Measurements from ENCODE around the gene ATN1.

DNA sequence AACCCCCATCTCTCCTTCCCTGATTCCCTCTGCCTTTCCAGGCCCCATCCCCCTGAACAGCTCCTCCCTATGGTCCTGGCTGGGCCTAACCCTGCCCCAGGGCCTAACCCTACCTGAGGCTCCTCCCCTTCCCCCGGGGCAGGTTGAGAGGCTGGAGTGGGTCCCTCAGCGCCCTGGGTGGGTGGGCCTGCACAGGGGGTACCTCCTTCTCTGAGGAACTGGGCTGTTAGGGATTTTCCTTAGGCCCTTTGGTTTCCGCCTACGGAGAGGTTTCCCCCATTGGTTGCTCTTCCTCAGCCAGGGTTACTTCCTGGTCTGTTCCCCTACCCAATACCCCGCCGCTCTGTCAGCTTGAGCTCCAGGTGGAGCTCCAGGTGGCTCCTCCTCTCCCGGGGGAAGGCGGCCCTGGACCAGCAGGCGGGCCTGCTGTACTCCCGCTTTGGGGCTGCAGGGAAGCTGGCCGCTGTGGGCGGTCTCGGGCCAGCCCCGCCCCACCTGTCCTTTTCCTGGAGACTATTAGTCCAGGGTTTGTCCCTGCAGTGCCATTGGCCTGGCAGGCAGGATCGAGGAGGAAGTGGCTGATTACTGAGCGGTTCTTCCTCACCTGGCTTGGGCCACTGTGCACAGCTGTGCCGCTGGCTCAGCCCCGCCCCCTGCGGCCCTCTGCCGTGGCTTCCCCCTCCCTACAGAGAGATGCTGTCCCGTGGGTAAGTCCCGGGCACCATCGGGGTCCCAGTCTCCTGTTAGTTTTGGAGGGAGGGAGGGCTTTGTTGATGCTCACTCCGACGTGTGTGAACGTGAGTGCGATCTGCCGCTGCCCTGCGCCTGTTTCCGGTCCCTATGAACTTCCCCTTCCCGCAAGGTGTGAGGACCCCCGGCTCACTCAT is 18.5 kb downstream of the ATN1 start:
- TF ChIP-seq, protein P1, sequence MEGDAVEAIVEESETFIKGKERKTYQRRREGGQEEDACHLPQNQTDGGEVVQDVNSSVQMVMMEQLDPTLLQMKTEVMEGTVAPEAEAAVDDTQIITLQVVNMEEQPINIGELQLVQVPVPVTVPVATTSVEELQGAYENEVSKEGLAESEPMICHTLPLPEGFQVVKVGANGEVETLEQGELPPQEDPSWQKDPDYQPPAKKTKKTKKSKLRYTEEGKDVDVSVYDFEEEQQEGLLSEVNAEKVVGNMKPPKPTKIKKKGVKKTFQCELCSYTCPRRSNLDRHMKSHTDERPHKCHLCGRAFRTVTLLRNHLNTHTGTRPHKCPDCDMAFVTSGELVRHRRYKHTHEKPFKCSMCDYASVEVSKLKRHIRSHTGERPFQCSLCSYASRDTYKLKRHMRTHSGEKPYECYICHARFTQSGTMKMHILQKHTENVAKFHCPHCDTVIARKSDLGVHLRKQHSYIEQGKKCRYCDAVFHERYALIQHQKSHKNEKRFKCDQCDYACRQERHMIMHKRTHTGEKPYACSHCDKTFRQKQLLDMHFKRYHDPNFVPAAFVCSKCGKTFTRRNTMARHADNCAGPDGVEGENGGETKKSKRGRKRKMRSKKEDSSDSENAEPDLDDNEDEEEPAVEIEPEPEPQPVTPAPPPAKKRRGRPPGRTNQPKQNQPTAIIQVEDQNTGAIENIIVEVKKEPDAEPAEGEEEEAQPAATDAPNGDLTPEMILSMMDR (IDR thresholded peaks at IDR 0.05 in 4 of 5, conservative IDR thresholded peaks at IDR 0.05 in 1 of 5) = no peak
- TF ChIP-seq POLR2A (IDR thresholded peaks at IDR 0.05) = no peak
